GM19438 (cell line): ENCODE measurements around the gene FANCG.
A peak's percentile ranks its signal among the peaks of the same experiment; 100 is the strongest.

Source experiments
- ATAC-seq: cut with Tn5 transposase; IDR thresholded peaks from one replicate; pipeline ENCODE4 v1.9.1; 2021; ENCODE audit warnings: low read depth; ENCODE audit not compliant: unreplicated experiment

Gene FANCG

GRCh38 chr9:35079426-35080341, at the start of gene FANCG:
Gene FANCG (minus strand): TSS chr9:35079942. CDS start chr9:35079524, 418 bp downstream.
- peak; percentile 86 for ATAC-seq

GRCh38 chr9:35116898-35117551, 37.3 kb upstream of the FANCG start:
- ATAC-seq = peak; percentile 50

- no peak for ATAC-seq
Observed at GRCh38 chr9:35116539-35116897, 36.8 kb upstream of the FANCG start.

- ATAC-seq = peak; percentile 56
Observed at GRCh38 chr9:35115680-35116538, 36.2 kb upstream of the FANCG start, which contains the start of gene ATOSB. Gene ATOSB (minus strand): TSS chr9:35115862. CDS start chr9:35108274, 7,588 bp downstream.

GRCh38 chr9:35114840-35115628, 35.3 kb upstream of the FANCG start:
- ATAC-seq = no peak

- no peak for ATAC-seq
Observed at GRCh38 chr9:35114113-35114839, 34.5 kb upstream of the FANCG start.

GRCh38 chr9:35112257-35113020, 32.7 kb upstream of the FANCG start:
- no peak for ATAC-seq

- peak; percentile 59 for ATAC-seq
Observed at GRCh38 chr9:35111001-35111933, 31.5 kb upstream of the FANCG start.

- no peak for ATAC-seq
Observed at GRCh38 chr9:35110327-35110761, 30.6 kb upstream of the FANCG start.

GRCh38 chr9:35108946-35109575, 29.3 kb upstream of the FANCG start:
- no peak for ATAC-seq

GRCh38 chr9:35108461-35108860, 28.7 kb upstream of the FANCG start:
- ATAC-seq = no peak

GRCh38 chr9:35107297-35108290, 27.9 kb upstream of the FANCG start:
- ATAC-seq = no peak

GRCh38 chr9:35106343-35106730, 26.6 kb upstream of the FANCG start:
- no peak for ATAC-seq

- ATAC-seq = no peak
Observed at GRCh38 chr9:35105571-35106342, 26.0 kb upstream of the FANCG start.

GRCh38 chr9:35105126-35105525, 25.4 kb upstream of the FANCG start:
- ATAC-seq = no peak
